IPS DF 6.9 (cell line): ENCODE measurements around the gene FBXO17.
"Not testable (repeated sequence)": the region's sequence is repeated elsewhere in the genome, so short reads cannot be mapped to it uniquely, and the experiment has no call there.

Source experiments
- DNase-seq: peaks from one replicate; pipeline ENCODE4 v3.0.0-alpha.2; 2013; ENCODE audit warnings: low read depth, low spot score
- H3K27ac ChIP-seq: one replicate; pipeline ENCODE4 v1.5.1; 2013; ENCODE audit warnings: low read length, control low read depth
- H3K27me3 ChIP-seq: 2 replicates; pipeline ENCODE4 v1.6.1; 2013; ENCODE audit warnings: mild to moderate bottlenecking, low read length; ENCODE audit not compliant: control insufficient read depth, insufficient read depth
- H3K36me3 ChIP-seq: 2 replicates; pipeline ENCODE4 v1.6.1; 2013; ENCODE audit warnings: low read length; ENCODE audit not compliant: control insufficient read depth, insufficient read depth
- H3K4me1 ChIP-seq: 2 replicates; pipeline ENCODE4 v1.6.1; 2013; ENCODE audit warnings: low read length; ENCODE audit not compliant: control insufficient read depth, insufficient read depth
- H3K4me3 ChIP-seq: 2 replicates; pipeline ENCODE4 v1.5.1; 2013; ENCODE audit warnings: mild to moderate bottlenecking, low read length
- H3K9me3 ChIP-seq: 2 replicates; pipeline ENCODE4 v1.6.1; 2013; ENCODE audit warnings: low read length, inconsistent platforms; ENCODE audit not compliant: control insufficient read depth, insufficient read depth
- WGBS: extraction: QIAGEN DNeasy Blood & Tissue Kit; methylation state at CpG from one replicate; pipeline ENCODE4 v1.1.7; 2013; ENCODE audit warnings: mixed read lengths, missing lambda C conversion rate; ENCODE audit not compliant: insufficient read length, insufficient coverage; 5-methylcytosine and 5-hydroxymethylcytosine counted together

FBXO17 gene

DNA sequence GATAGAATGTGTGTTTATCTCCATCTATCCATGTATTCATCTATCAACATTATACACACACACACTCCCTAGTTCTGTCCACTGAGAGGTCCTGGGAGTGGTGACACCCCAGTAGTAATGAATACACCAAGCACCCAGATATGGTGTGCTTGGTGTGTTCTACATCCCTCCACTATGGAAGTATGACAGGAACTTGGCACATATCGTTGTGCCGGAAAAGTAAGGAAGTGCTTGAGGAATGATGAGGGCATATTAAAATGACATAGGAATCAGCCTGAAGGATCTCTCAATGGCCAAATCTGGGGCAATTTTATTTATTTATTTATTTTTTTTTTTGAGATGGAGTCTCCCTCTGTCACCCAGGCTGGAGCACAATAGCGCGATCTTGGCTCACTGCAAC is 28.3 kb upstream of the FBXO17 start:
- peaks cover 1% of the 10 kb centered on the region; the same call in 1 of the 2 replicates for H3K4me1 ChIP-seq
- no peaks in the 10 kb centered on the region for H3K9me3 ChIP-seq
- H3K36me3 ChIP-seq: no peaks in the 10 kb centered on the region
- H3K27ac ChIP-seq: no peak overlapping the region
- H3K27me3 ChIP-seq: no peaks in the 10 kb centered on the region
- DNase-seq: no peak
- no peak overlapping the region for H3K4me3 ChIP-seq
- WGBS: no CpG with 5 or more reads among the region's 4 CpGs

DNA sequence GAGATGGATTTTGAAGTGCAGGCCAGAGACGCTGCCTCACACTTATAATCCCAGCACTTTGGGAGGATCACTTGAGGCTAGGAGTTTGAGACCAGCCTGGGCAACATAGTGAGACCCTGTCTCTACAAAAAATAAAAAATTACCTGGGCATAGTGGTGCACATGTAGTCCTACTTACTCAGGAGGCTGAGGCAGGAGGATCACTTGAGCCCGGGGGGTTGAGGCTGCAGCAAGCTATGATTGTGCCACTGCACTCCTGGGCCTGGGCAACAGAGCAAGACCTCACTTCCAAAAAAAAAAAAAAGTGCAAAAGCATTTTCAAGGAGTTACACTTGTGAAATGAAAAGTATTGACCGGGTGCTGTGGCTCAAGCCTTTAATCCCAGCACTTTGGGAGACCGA is 27.6 kb upstream of the FBXO17 start:
- H3K36me3 ChIP-seq: no peaks in the 10 kb centered on the region
- peaks cover 1% of the 10 kb centered on the region; the same call in 1 of the 2 replicates for H3K4me1 ChIP-seq
- no peaks in the 10 kb centered on the region for H3K27me3 ChIP-seq
- H3K4me3 ChIP-seq: no peak overlapping the region
- no CpG with 5 or more reads among the region's 4 CpGs for WGBS
- no peak overlapping the region for H3K27ac ChIP-seq
- no peak for DNase-seq
- H3K9me3 ChIP-seq: no peaks in the 10 kb centered on the region

DNA sequence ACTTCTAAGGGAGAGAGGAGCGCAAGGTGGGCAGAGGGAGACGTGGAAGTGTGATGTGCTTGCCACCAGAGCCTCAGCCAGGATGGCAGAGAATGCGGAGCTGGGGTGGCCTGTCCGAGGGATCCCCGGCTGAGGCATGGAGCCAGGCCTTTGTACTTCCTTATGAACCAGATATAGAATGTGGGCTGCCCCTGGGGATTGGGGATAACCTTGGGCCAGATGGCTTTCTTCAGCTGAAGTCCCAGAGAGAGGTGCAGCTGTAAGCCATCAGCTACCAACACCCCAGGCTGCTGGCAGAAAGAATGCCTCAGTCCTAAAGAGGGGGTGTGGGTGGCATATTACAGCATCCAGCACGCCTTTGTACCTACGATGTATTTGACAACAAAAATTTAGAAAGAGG is 25.5 kb upstream of the FBXO17 start:
- Histone ChIP-seq H3K4me1 (no peaks in the 10 kb centered on the region), H3K4me3 (no peak overlapping the region), H3K36me3 (no peaks in the 10 kb centered on the region), H3K27ac (no peak overlapping the region), H3K9me3 (no peaks in the 10 kb centered on the region), H3K27me3 (no peaks in the 10 kb centered on the region)
- WGBS: no CpG with 5 or more reads among the region's 7 CpGs
- DNase-seq: no peak

DNA sequence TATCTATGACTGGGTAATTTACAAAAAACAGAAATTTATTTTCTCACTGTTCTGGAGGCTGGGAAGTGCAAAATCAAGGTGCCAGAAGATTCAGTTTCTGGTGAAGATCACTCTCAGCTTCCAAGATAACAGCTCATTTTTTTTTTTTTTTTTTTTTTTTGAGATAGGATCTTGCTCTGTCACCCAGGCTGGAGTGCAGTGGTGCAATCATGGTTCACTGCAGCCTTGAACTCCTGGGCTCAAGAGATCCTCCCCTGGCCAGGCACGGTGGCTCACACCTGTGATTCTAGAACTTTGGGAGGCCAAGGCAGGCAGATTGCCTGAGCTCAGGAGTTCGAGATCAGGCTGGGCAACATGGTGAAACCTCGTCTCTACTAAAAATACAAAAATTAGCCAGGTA is 22.0 kb upstream of the FBXO17 start:
- not testable (repeated sequence) for H3K27me3 ChIP-seq, H3K4me1 ChIP-seq, H3K4me3 ChIP-seq, H3K27ac ChIP-seq, H3K9me3 ChIP-seq, H3K36me3 ChIP-seq, DNase-seq
- WGBS: no CpG with 5 or more reads among the region's 3 CpGs

DNA sequence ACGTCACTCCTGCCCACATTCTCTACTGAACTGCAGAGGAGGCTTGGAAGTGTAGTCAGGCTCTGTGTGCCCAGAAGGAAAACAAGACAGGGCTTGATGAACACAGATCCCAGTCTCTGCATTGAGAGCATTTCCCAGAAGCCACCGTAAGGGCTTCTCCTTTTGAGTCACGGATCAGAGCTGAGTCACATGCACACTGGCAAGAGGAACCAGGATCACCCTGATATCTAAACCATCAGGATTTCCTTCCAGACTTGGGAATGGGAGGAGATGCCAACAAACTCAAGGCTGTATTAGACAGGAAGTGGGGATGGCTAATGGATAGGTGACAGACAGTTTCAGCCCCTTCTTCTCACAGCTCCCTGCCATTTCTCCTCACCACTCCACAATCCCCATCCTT is 17.7 kb upstream of the FBXO17 start:
- Histone ChIP-seq H3K27ac (no peak overlapping the region), H3K9me3 (no peaks in the 10 kb centered on the region), H3K4me3 (no peak overlapping the region), H3K27me3 (no peaks in the 10 kb centered on the region), H3K36me3 (no peaks in the 10 kb centered on the region), H3K4me1 (no peaks in the 10 kb centered on the region)
- no CpG with 5 or more reads among the region's 3 CpGs for WGBS
- DNase-seq: no peak

DNA sequence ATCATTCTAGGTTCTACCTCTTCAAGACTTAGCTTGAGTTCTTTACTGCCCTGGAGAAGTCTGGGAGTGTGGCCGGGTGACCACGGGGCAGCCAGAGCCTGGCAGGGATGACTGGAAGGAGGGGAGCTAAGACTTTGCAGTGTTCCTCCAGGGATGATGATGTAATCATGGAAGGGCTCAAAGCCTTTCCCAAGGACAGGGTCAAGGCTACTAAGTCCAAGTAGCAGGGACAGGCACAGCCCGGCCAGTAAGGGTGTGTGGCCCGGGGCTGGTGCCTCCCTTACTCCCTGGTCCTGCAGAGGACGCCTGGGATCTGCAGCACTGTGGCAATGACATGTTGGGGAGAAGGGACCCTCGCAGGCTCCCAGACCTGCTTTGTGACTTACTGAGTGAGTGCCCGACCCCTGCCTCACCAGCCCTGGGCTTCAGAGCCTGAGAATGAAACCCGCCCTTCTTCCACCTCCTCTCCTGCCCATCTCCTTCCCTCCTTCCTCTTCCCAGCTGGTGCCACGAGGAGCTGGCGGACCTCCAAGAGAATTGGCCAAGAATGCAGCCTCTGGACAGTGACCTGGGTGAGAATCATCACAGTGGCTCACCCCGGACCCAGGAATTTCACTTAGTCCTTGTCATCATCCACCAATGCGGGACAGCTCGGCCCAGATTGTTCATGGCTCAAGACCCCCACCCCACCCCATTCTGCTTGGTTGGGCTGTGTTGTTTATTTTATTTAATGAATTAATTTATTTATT is 15.6 kb upstream of the FBXO17 start:
- H3K27me3 ChIP-seq: no peaks in the 10 kb centered on the region
- WGBS: no CpG with 5 or more reads among the region's 13 CpGs
- H3K4me1 ChIP-seq: no peaks in the 10 kb centered on the region
- no peak overlapping the region for H3K27ac ChIP-seq
- no peaks in the 10 kb centered on the region for H3K9me3 ChIP-seq
- H3K36me3 ChIP-seq: no peaks in the 10 kb centered on the region
- H3K4me3 ChIP-seq: no peak overlapping the region
- no peak for DNase-seq

DNA sequence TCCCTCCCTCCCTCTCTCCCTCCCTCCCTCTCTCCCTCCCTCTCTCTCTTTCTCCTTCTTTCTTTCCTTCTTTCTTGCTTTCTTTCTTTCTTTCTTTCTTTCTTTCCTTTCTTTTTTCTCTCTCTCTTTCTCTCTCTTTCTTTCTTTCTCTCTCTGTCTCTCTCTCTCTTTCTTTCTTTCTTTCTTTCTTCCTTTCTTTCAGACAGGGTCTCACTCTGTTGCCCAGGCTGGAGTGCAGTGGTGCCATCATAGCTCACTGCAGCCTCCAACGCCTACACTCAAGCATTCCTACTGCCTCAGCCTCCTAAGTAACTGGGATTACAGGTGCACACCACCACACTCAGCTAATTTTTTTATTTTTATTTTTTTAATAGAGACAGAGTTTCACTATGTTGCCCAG is 14.1 kb upstream of the FBXO17 start:
- H3K9me3 ChIP-seq, H3K27me3 ChIP-seq, DNase-seq, H3K36me3 ChIP-seq, H3K27ac ChIP-seq, H3K4me1 ChIP-seq, H3K4me3 ChIP-seq: not testable (repeated sequence)
- WGBS: no CpG with 5 or more reads among the region's 1 CpG

DNA sequence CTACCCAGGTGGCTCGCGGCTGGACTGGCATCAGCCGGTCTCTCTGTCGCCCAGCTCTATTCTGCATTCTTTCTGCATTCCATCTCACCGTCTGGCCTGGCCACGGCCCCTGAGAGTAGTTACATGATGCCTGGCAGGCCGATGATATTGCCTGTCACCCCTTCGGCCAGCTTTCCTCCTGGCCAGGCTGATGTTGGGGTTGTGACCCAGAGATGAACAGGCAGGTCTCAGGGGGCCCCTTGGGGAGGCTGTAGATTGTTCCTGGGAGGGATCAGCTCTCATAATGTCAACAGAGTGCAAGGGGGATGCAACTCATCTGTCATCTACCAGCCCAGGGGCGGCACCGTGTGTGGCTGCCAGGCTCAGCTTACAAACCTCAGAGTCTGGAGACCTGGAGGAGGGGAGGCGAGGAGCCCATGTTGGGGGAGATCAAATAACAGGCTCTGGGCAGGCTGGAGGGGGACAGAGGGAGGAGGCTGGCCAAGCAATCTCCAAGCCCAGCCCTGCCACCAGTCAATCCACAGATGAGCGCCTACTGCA is 13.6 kb upstream of the FBXO17 start:
- Histone ChIP-seq H3K27me3 (no peaks in the 10 kb centered on the region), H3K27ac (no peak overlapping the region), H3K36me3 (no peaks in the 10 kb centered on the region), H3K9me3 (no peaks in the 10 kb centered on the region), H3K4me3 (no peak overlapping the region), H3K4me1 (no peaks in the 10 kb centered on the region)
- no peak for DNase-seq
- WGBS: no CpG with 5 or more reads among the region's 12 CpGs

DNA sequence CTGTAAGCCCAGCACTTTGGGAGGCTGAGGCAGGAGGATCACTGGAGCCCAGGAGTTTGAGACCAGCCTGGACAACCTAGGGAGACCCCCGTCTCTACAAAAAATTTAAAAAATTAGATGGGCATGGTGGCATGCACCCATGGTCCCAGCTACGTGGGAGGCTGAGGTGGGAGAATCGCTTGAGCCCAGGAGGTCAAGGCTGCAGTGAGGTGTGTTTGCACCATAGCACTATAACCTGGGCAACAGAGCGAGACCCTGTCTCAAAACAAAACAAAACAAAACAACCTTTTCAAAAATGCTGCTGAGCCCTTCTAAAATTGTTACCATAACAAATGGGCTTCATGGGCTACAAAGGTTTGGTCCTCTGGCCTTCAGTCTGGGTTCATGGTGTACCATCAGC is 13.1 kb upstream of the FBXO17 start:
- H3K27me3 ChIP-seq, H3K27ac ChIP-seq, H3K9me3 ChIP-seq: not testable (repeated sequence)

DNA sequence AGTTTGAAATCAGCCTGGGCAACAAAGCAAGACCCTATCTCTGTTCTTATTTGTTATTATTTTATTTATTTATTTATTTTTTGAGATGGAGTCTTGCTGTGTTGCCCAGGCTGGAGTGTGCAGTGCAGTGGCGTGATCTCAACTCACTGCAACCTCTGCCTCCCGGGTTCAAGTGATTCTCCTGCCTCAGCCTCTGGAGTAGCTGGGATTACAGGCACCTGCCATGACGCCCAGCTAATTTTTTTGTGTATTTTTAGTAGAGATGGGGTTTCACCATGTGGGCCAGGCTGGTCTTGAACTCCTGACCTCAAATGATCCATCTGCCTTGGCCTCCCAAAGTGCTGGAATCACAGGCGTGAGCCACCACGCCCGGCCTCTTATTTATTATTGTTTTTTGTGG is 12.2 kb upstream of the FBXO17 start:
- H3K27ac ChIP-seq, H3K4me1 ChIP-seq, DNase-seq, H3K9me3 ChIP-seq, H3K27me3 ChIP-seq, H3K4me3 ChIP-seq, H3K36me3 ChIP-seq: not testable (repeated sequence)
- no CpG with 5 or more reads among the region's 6 CpGs for WGBS

More for the DNA sequence above, 13.1 kb upstream of the FBXO17 start:
- H3K36me3 ChIP-seq, H3K4me1 ChIP-seq, DNase-seq, H3K4me3 ChIP-seq: not testable (repeated sequence)
- no CpG with 5 or more reads among the region's 4 CpGs for WGBS

DNA sequence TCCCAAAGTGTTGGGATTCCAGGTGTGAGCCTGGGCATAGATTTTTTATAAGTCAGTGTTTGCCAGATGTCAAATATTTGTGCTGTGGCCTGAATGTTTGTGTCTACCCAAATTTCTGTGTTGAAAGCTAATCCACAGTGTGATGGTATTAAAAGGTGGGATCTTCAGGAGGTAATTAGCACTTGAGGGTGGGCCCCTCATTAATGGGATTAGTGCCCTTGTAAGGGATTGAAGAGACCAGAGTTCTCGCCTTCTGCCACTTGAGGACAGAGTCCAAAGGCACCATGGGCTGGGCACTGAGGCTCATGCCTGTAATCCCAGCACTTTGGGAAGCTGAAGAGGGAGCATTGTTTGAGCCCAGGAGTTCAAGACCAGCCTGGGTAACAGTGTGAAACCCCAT is 9.7 kb upstream of the FBXO17 start:
- no peak for DNase-seq
- Histone ChIP-seq H3K36me3 (no peaks in the 10 kb centered on the region), H3K27ac (no peak overlapping the region), H3K4me3 (no peak overlapping the region), H3K4me1 (no peaks in the 10 kb centered on the region), H3K9me3 (peaks cover 5% of the 10 kb centered on the region), H3K27me3 (no peaks in the 10 kb centered on the region)
- no CpG with 5 or more reads among the region's 1 CpG for WGBS
